PFSK-1 (cell line): Measurements from ENCODE around the gene BEST1.

Experiments
- FOXP2 ChIP-seq: optimal IDR thresholded peaks from 2 replicates; pipeline ENCODE3; 2011; ENCODE audit warnings: borderline replicate concordance, control low read depth, inconsistent platforms; ENCODE audit not compliant: insufficient read depth; ENCODE audit errors: extremely low read length, extremely low read depth
- POLR2AphosphoS5 ChIP-seq: IDR thresholded peaks from 2 replicates; pipeline ENCODE4 v1.6.1; 2012; ENCODE audit warnings: low read depth, mild to moderate bottlenecking, control low read depth, low read length, moderate library complexity
- REST ChIP-seq, 2 experiments: IDR thresholded peaks; 2 replicates each; pipeline versions ENCODE4 v1.6.1 to v1.8.0; 2011 to 2012; ENCODE audit warnings: low read depth in 2 of 2, low read length in 2 of 2, control low read depth in 1 of 2, inconsistent platforms in 1 of 2, mild to moderate bottlenecking in 1 of 2, moderate library complexity in 1 of 2; ENCODE audit not compliant: insufficient read depth in 1 of 2
- SIN3A ChIP-seq: IDR thresholded peaks from 2 replicates; pipeline ENCODE4 v1.6.1; 2012; ENCODE audit warnings: mild to moderate bottlenecking, low read length, moderate library complexity, borderline replicate concordance; ENCODE audit not compliant: insufficient read depth
- TAF1 ChIP-seq: IDR thresholded peaks from 2 replicates; pipeline ENCODE4 v1.6.1; 2012; ENCODE audit warnings: low read length, control low read depth, borderline replicate concordance; ENCODE audit not compliant: insufficient read depth

Gene BEST1

GRCh38 chr11:61940466-61940865 lies 9.7 kb upstream of the BEST1 start:
- TF ChIP-seq SIN3A (no peak), POLR2AphosphoS5 (no peak), FOXP2 (no peak), TAF1 (no peak), REST (IDR thresholded peaks at IDR 0.05; ENCODE audit: insufficient read depth in 1 of 2, low read depth in 2 of 2, low read length in 2 of 2) (no peak)

GRCh38 chr11:61945191-61945590 lies 5.0 kb upstream of the BEST1 start:
- TF ChIP-seq REST (IDR thresholded peaks at IDR 0.05; ENCODE audit: insufficient read depth in 1 of 2, low read depth in 2 of 2, low read length in 2 of 2) (no peak), POLR2AphosphoS5 (no peak)

- no peak for TF ChIP-seq FOXP2
- TF ChIP-seq TAF1, result no peak
- no peak for TF ChIP-seq REST (IDR thresholded peaks at IDR 0.05; ENCODE audit: insufficient read depth in 1 of 2, low read depth in 2 of 2, low read length in 2 of 2)
- no peak for TF ChIP-seq POLR2AphosphoS5
- no peak for TF ChIP-seq SIN3A
Observed at GRCh38 chr11:61946894-61947293, 3.3 kb upstream of the BEST1 start.

- TF ChIP-seq FOXP2 (peak; percentile 73), SIN3A (no peak)
Observed at GRCh38 chr11:61947486-61948210, 2.5 kb upstream of the BEST1 start.

GRCh38 chr11:61948505-61948904 lies 1.6 kb upstream of the BEST1 start:
- TF ChIP-seq FOXP2 (no peak), SIN3A (no peak), POLR2AphosphoS5 (no peak), TAF1 (no peak), REST (IDR thresholded peaks at IDR 0.05; ENCODE audit: insufficient read depth in 1 of 2, low read depth in 2 of 2, low read length in 2 of 2) (no peak)
